Measurements from ENCODE around the gene ENDOV. TPM values are rescaled to one million over a fixed set of nuclear protein-coding genes. Genes with fewer than 3 reads are reported as not detected.

The ENDOV gene
- total RNA-seq, 1 experiment from 2014 or later: 45.6 TPM

DNA sequence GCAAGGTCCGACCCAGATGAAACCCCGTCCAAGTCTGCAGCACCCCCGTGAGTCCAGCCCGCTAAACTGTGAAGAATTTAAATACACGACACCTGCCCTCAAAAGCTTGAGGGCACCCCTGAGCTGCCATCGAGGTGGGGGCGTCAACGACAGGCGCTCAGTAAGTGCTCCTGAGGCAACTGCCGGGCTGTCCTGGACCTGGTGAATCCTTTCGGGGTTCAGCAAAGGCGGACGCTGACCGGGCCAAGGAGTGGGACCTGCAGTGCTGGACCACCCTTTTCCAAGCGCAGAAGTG, 512 bp upstream of the ENDOV start (continued):
- TF ChIP-seq TCF7L2 (IDR thresholded peaks at IDR 0.05; ENCODE audit: borderline replicate concordance, extremely low read depth, insufficient read depth, insufficient read length) (no peak), EZH2 (IDR thresholded peaks at IDR 0.05) (no peak), JUND (IDR thresholded peaks at IDR 0.05) (no peak), RAD21 (IDR thresholded peaks at IDR 0.05; ENCODE audit: low read depth) (no peak; the same call in none of the 2 replicates), SP1 (IDR thresholded peaks at IDR 0.05; ENCODE audit: low read depth) (no peak), EGR1 (IDR thresholded peaks at IDR 0.05; ENCODE audit: low read depth) (no peak)

DNA sequence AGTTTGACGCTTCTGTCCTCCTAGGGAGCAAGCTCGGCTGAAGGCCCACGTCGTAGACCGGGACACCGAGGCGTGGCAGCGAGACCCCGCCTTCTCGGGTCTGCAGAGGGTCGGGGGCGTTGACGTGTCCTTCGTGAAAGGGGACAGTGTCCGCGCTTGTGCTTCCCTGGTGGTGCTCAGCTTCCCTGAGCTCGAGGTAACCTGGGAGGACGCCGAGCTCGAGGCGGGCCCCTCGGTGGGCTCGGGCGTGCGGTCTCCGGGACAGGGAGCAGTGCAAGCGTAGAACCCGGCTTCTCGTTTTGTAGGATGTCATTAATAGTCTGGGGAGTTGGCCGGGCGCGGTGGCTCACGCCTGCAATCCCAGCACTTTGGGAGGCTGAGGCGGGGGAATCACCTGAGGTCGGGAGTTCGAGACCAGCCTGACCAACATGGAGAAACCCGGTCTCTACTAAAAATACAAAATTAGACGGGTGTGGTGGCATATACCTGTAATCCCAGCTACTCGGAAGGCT, 715 bp downstream of the ENDOV start:
- H3K79me2 ChIP-seq (ENCODE audit: insufficient read depth, low read length): peaks cover 23% of the 10 kb centered on the region
- TF ChIP-seq CBX3 (IDR thresholded peaks at IDR 0.05; ENCODE audit: low read depth): no peak
- peak; percentile 13; the same call in 1 of the 2 replicates for TF ChIP-seq ZFX (IDR thresholded peaks at IDR 0.05)
- POLR2A ChIA-PET: no interaction called here
- H3K27me3 ChIP-seq (ENCODE audit: insufficient read depth, low read length): no peaks in the 10 kb centered on the region
- H3K4me1 ChIP-seq (ENCODE audit: control insufficient read depth in 1 of 2, insufficient read depth in 2 of 2, low read length in 2 of 2): peaks cover 12 to 15% of the 10 kb centered on the region in 2 experiments; a peak in 3 of 4 replicates
- H2AFZ ChIP-seq (ENCODE audit: low read depth, low read length, poor library complexity, severe bottlenecking): no peak overlapping the region
- peak overlapping the region; percentile 81 for H3K27ac ChIP-seq (ENCODE audit: low read depth, low read length)
- H3K9me3 ChIP-seq (ENCODE audit: control insufficient read depth in 1 of 2, insufficient read depth in 1 of 2, low read depth in 1 of 2, low read length in 2 of 2): no peaks in the 10 kb centered on the region
- BruUV-seq (replicated peaks): no TSS peak
- H3K4me2 ChIP-seq (ENCODE audit: low read length): peak overlapping the region; percentile 92
- H4K20me1 ChIP-seq (ENCODE audit: insufficient read depth): no peaks in the 10 kb centered on the region
- H3K9ac ChIP-seq (ENCODE audit: low read length): peak overlapping the region; percentile 91
- RAD21 ChIA-PET (ENCODE audit: low non-redundant PET in 1 of 2, low total read pairs in 2 of 2, uncharacterized antibody in 2 of 2, unreplicated experiment in 2 of 2): no interaction called here
- DNase-seq (ENCODE audit: low read depth, low spot score) (no peak), ATAC-seq (peak; percentile 45)
- intact Hi-C loops (cut with micrococcal nuclease): no loop called here
- CTCF ChIA-PET: interaction anchor here (1.1 to 2.0 kb wide), 3 partner anchors 11 to 407 kb away, joined by 3 to 5 read pairs (median 5); no protein-coding TSS in a partner anchor
- peaks cover 0 to 11% of the 10 kb centered on the region in 2 experiments; a peak in 1 of 4 replicates for H3K36me3 ChIP-seq (ENCODE audit: control insufficient read depth in 1 of 2, insufficient read depth in 2 of 2, low read length in 2 of 2)
- no peaks in the 10 kb centered on the region for H3K9me2 ChIP-seq (ENCODE audit: insufficient read depth)
- peak overlapping the region; percentile 99 to 100 for H3K4me3 ChIP-seq (replicated peaks in 1 of 2; ENCODE audit: low read depth in 1 of 2, low read length in 2 of 2)

DNA sequence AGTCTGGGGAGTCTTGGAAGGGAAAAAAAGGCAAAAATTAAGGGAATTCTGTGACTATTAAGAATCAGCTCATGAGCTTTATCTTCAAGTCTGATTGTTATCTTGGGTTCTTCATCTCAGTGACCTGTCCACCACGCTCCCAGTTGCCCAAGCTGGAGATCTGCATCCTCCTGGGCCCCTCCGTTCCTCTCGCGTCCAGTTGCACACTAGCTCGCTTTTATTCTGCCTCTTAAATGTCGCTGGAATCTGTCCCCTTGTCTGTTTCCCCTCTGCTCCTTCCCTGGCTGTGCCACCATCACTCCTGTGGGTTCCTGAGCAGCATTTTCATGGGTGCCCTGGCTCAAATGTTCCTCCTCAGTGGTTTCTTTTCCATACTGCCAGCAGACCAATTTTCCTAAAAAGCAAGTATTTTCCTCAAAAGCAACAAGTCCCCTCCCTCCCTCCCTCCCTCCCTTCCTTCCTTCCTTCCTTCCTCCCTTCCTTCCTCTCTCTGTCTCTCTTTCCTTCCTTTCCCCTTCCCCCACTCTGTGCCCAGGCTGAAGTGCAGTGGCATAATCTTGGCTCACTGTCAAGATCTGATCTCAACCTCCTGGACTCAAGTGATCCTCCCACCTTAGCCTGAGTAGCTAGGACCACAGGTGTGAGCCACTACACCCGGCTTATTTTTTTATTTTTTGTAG, 1.4 kb downstream of the ENDOV start:
- CTCF ChIA-PET: interaction anchor here (1.1 to 2.0 kb wide), 3 partner anchors 10 to 408 kb away, joined by 3 to 5 read pairs (median 5); no protein-coding TSS in a partner anchor
- POLR2A ChIA-PET: no interaction called here
- no peak overlapping the region for H3K27ac ChIP-seq (ENCODE audit: low read depth, low read length)
- RAD21 ChIA-PET (ENCODE audit: low non-redundant PET in 1 of 2, low total read pairs in 2 of 2, uncharacterized antibody in 2 of 2, unreplicated experiment in 2 of 2): no interaction called here
- H3K4me1 ChIP-seq (ENCODE audit: control insufficient read depth in 1 of 2, insufficient read depth in 2 of 2, low read length in 2 of 2): peaks cover 12 to 15% of the 10 kb centered on the region in 2 experiments; a peak in 3 of 4 replicates
- no peak for TF ChIP-seq YY1 (IDR thresholded peaks at IDR 0.05; ENCODE audit: extremely low read depth, insufficient replicate concordance, low read depth, low read length)
- TF ChIP-seq, protein P1, sequence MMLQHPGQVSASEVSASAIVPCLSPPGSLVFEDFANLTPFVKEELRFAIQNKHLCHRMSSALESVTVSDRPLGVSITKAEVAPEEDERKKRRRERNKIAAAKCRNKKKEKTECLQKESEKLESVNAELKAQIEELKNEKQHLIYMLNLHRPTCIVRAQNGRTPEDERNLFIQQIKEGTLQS (IDR thresholded peaks at IDR 0.05): no peak
- TF ChIP-seq, protein P2, sequence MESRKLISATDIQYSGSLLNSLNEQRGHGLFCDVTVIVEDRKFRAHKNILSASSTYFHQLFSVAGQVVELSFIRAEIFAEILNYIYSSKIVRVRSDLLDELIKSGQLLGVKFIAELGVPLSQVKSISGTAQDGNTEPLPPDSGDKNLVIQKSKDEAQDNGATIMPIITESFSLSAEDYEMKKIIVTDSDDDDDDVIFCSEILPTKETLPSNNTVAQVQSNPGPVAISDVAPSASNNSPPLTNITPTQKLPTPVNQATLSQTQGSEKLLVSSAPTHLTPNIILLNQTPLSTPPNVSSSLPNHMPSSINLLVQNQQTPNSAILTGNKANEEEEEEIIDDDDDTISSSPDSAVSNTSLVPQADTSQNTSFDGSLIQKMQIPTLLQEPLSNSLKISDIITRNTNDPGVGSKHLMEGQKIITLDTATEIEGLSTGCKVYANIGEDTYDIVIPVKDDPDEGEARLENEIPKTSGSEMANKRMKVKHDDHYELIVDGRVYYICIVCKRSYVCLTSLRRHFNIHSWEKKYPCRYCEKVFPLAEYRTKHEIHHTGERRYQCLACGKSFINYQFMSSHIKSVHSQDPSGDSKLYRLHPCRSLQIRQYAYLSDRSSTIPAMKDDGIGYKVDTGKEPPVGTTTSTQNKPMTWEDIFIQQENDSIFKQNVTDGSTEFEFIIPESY (IDR thresholded peaks at IDR 0.05; ENCODE audit: extremely low read depth, insufficient replicate concordance, low read length): no peak
- TF ChIP-seq CBX3 (IDR thresholded peaks at IDR 0.05; ENCODE audit: low read depth): no peak
- TF ChIP-seq EZH2 (IDR thresholded peaks at IDR 0.05): no peak
- no peak for TF ChIP-seq EGR1 (IDR thresholded peaks at IDR 0.05; ENCODE audit: low read depth)
- H3K79me2 ChIP-seq (ENCODE audit: insufficient read depth, low read length): peaks cover 23% of the 10 kb centered on the region
- DNase-seq (ENCODE audit: low read depth, low spot score): no peak
- no peak overlapping the region for H2AFZ ChIP-seq (ENCODE audit: low read depth, low read length, poor library complexity, severe bottlenecking)
- H3K4me3 ChIP-seq (replicated peaks in 1 of 2; ENCODE audit: low read depth in 1 of 2, low read length in 2 of 2): peak overlapping the region; percentile 99 to 100
- no peaks in the 10 kb centered on the region for H3K9me3 ChIP-seq (ENCODE audit: control insufficient read depth in 1 of 2, insufficient read depth in 1 of 2, low read depth in 1 of 2, low read length in 2 of 2)
- H4K20me1 ChIP-seq (ENCODE audit: insufficient read depth): no peaks in the 10 kb centered on the region
- no peaks in the 10 kb centered on the region for H3K9me2 ChIP-seq (ENCODE audit: insufficient read depth)
- intact Hi-C loops (cut with micrococcal nuclease): no loop called here
- peaks cover 0 to 11% of the 10 kb centered on the region in 2 experiments; a peak in 1 of 4 replicates for H3K36me3 ChIP-seq (ENCODE audit: control insufficient read depth in 1 of 2, insufficient read depth in 2 of 2, low read length in 2 of 2)
- peak overlapping the region; percentile 92 for H3K4me2 ChIP-seq (ENCODE audit: low read length)
- no TSS peak for BruUV-seq (replicated peaks)
- H3K9ac ChIP-seq (ENCODE audit: low read length): peak overlapping the region; percentile 91
- ATAC-seq: no peak
- H3K27me3 ChIP-seq (ENCODE audit: insufficient read depth, low read length): no peaks in the 10 kb centered on the region

Data from HCT116 (cell line).